ENCODE measurements around the gene ZAP70.

Gene ZAP70

DNA sequence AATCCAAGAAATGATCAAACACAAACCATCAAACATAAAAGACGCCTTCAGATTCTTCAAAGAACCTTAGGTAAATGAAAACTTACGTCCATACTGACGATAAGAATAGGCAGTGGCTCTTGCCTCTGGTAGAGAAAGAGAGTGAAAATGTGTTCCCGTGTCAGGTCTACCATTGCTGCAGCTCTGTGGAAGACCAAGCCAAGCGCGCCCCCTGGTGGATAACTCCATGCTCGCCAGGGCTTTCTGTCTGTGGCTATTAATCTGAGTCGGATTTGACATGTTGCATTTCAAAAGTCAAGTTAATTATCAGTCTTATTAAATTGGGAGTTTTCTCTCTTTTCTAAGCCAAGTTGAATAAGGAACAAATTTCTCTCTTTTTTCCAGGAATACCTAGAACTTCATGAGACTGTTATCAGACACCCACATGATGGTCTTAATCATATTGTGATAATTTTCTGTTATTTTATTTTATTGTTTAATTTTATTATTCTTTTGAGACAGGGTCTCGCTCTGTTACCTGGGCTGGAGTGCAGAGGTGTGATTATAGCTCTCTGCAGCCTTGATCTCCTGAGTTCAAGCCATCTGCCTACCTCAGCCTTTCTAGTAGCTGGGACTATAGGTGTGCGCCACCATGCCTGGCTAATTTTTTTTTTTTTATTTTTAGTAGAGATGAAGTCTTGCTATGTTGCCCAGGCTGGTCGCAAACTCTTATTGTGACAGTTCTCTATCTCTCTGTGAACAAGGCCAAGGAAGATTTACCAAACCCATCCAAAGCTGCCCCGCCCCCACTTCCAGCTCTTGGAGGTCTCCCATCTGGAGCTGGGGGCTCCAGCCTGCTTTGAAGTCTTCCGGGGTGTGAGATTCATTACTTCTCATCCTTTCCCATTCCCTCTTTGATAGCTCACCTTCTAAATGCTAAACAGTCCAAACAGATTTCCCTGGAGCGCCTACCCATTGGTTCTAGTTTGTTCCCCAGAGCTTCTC is 15.8 kb upstream of the ZAP70 start:
- Histone ChIP-seq H3K4me3 (ENCODE audit: control insufficient read depth in 1 of 7, extremely low read depth in 1 of 7, insufficient read depth in 4 of 7, low read depth in 2 of 7, low read length in 6 of 7) (peak overlapping the region in 1 of 7 experiments; percentile 59), H3K36me3 (ENCODE audit: control insufficient read depth in 4 of 4, insufficient read depth in 4 of 4, low read length in 3 of 4) (no peaks in the 10 kb centered on the region), H3K9me3 (ENCODE audit: control extremely low read depth in 1 of 5, control insufficient read depth in 4 of 5, insufficient read depth in 2 of 5, low read depth in 1 of 5, low read length in 4 of 5) (peaks cover 0 to 1% (median 0%) of the 10 kb centered on the region in 5 experiments), H3K27ac (ENCODE audit: insufficient read depth in 1 of 2, low read depth in 1 of 2, low read length in 2 of 2, poor library complexity in 1 of 2, severe bottlenecking in 2 of 2) (no peak overlapping the region), H3K27me3 (replicated peaks in 2 of 5; ENCODE audit: control insufficient read depth in 4 of 5, insufficient read depth in 5 of 5, low read length in 4 of 5) (no peaks in the 10 kb centered on the region), H3K4me1 (ENCODE audit: control extremely low read depth in 1 of 4, control insufficient read depth in 4 of 4, insufficient read depth in 4 of 4, low read length in 3 of 4) (peaks cover 0 to 4% (median under 1%) of the 10 kb centered on the region in 4 experiments)
- 43% methylated on average over 10 of the region's 14 CpGs for WGBS (ENCODE audit: insufficient coverage)
- peak; percentile 83 to 93 (median 88) for DNase-seq
- POLR2A ChIA-PET, result interaction anchor here (0.6 to 2.7 kb wide), 4 partner anchors 16 to 45 kb away, joined by 3 to 10 read pairs (median 4); partner anchors contain the start of gene ACTR1B
- CTCF ChIA-PET, result interaction anchor here (0.7 to 6.5 kb wide), 26 partner anchors 10 to 689 kb away, joined by 3 to 111 read pairs (median 6); partner anchors contain the start of genes ACTR1B, ANKRD36B, C2orf92 and COX5B

DNA sequence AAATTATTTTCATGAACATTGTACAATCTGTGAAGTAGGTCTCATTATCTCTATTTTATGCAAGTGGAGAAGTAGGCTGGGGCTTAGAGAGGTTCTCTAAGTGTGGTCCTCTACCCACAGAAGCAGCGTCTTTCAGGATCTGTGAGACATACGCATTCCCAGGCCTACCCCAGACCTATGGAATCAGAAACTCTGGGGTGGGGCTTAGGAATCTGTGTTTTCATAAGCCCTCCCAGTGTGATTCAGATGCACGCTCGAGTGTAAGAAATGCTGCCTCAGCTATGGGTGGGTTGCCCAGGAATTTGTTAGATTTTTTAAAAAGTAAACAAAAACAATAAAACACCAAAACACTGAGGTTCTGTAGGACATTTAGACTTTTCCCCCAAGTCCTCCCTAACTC is 14.8 kb upstream of the ZAP70 start:
- ChIA-PET CTCF (interaction anchor here (0.9 to 6.5 kb wide), 25 partner anchors 12 to 688 kb away, joined by 3 to 111 read pairs (median 6); partner anchors contain the start of genes ACTR1B, ANKRD36B, COX5B and ZAP70), POLR2A (interaction anchor here (2.7 kb wide), 1 partner anchor 34 kb away, joined by 10 read pairs; the partner anchor contains the start of gene ACTR1B)
- no CpG with 5 or more reads among the region's 4 CpGs for WGBS (ENCODE audit: insufficient coverage)
- H3K27ac ChIP-seq (ENCODE audit: insufficient read depth in 1 of 2, low read depth in 1 of 2, low read length in 2 of 2, poor library complexity in 1 of 2, severe bottlenecking in 2 of 2), result no peak overlapping the region
- no peaks in the 10 kb centered on the region for H3K27me3 ChIP-seq (replicated peaks in 2 of 5; ENCODE audit: control insufficient read depth in 4 of 5, insufficient read depth in 5 of 5, low read length in 4 of 5)
- H3K4me3 ChIP-seq (ENCODE audit: control insufficient read depth in 1 of 7, extremely low read depth in 1 of 7, insufficient read depth in 4 of 7, low read depth in 2 of 7, low read length in 6 of 7), result no peak overlapping the region
- DNase-seq, result no peak
- H3K9me3 ChIP-seq (ENCODE audit: control extremely low read depth in 1 of 5, control insufficient read depth in 4 of 5, insufficient read depth in 2 of 5, low read depth in 1 of 5, low read length in 4 of 5), result peaks cover 0 to under 1% (median 0%) of the 10 kb centered on the region in 5 experiments
- H3K36me3 ChIP-seq (ENCODE audit: control insufficient read depth in 4 of 4, insufficient read depth in 4 of 4, low read length in 3 of 4), result no peaks in the 10 kb centered on the region
- H3K4me1 ChIP-seq (ENCODE audit: control extremely low read depth in 1 of 4, control insufficient read depth in 4 of 4, insufficient read depth in 4 of 4, low read length in 3 of 4), result peaks cover 0 to 4% (median under 1%) of the 10 kb centered on the region in 4 experiments

DNA sequence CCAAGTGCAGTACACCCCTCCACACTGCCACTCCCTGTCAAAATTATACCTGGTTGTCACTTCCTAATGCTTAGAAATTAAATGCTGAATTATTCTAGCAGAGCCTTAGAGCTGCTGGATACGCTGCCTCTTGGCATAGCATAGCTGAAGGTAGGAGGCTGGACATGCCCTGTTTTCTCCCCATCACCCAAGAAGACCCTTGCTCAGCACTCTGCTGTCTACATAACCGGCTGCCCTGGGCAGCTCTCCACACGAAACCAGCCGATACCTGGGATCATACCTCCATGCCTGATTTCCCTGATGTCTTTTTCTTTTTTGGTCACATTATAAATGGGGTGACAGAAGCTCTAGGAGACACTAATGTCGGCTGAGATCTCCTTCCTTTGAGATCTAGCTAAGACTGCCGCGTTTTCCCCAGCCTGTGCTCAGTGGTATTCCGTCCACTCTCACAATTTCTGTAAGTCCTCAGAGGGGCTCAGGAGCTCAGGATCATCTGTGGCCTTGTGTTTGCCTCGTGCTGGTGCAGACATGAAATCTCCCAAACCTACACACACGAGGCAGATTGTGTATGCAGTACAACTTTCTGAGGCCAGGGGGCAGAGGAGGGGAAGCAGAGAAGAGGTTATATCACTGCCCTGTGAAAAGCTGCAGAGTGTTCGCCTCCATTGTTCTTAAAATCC is 13.5 kb upstream of the ZAP70 start:
- DNase-seq, result peak; percentile 65 to 83 (median 77)
- POLR2A ChIA-PET, result interaction anchor here (0.7 to 0.8 kb wide), 2 partner anchors 36 to 1434 kb away, joined by 3 read pairs; partner anchors contain the start of genes ACTR1B and CIAO1
- 81% methylated on average over 9 of the region's 11 CpGs for WGBS (ENCODE audit: insufficient coverage)

GRCh38 chr2:97701186-97701585 is 12.2 kb upstream of the ZAP70 start:
- Histone ChIP-seq H3K9me3 (ENCODE audit: control extremely low read depth in 1 of 5, control insufficient read depth in 4 of 5, insufficient read depth in 2 of 5, low read depth in 1 of 5, low read length in 4 of 5) (no peaks in the 10 kb centered on the region), H3K27me3 (replicated peaks in 2 of 5; ENCODE audit: control insufficient read depth in 4 of 5, insufficient read depth in 5 of 5, low read length in 4 of 5) (no peaks in the 10 kb centered on the region), H3K36me3 (ENCODE audit: control insufficient read depth in 4 of 4, insufficient read depth in 4 of 4, low read length in 3 of 4) (no peaks in the 10 kb centered on the region), H3K4me3 (ENCODE audit: control insufficient read depth in 1 of 7, extremely low read depth in 1 of 7, insufficient read depth in 4 of 7, low read depth in 2 of 7, low read length in 6 of 7) (no peak overlapping the region), H3K4me1 (ENCODE audit: control extremely low read depth in 1 of 4, control insufficient read depth in 4 of 4, insufficient read depth in 4 of 4, low read length in 3 of 4) (peaks cover 0 to 4% (median under 1%) of the 10 kb centered on the region in 4 experiments), H3K27ac (ENCODE audit: insufficient read depth in 1 of 2, low read depth in 1 of 2, low read length in 2 of 2, poor library complexity in 1 of 2, severe bottlenecking in 2 of 2) (no peak overlapping the region)
- ChIA-PET POLR2A (no interaction called here), CTCF (interaction anchor here (0.6 to 6.5 kb wide), 6 partner anchors 11 to 66 kb away, joined by 3 to 108 read pairs (median 4); partner anchors contain the start of genes ACTR1B and ZAP70)
- 75% methylated on average over 12 of the region's 13 CpGs for WGBS (ENCODE audit: insufficient coverage)
- no peak for DNase-seq

More for the DNA sequence above, 13.5 kb upstream of the ZAP70 start:
- H3K9me3 ChIP-seq (ENCODE audit: control extremely low read depth in 1 of 5, control insufficient read depth in 4 of 5, insufficient read depth in 2 of 5, low read depth in 1 of 5, low read length in 4 of 5), result no peaks in the 10 kb centered on the region
- no peaks in the 10 kb centered on the region for H3K36me3 ChIP-seq (ENCODE audit: control insufficient read depth in 4 of 4, insufficient read depth in 4 of 4, low read length in 3 of 4)
- peaks cover 0 to 4% (median under 1%) of the 10 kb centered on the region in 4 experiments for H3K4me1 ChIP-seq (ENCODE audit: control extremely low read depth in 1 of 4, control insufficient read depth in 4 of 4, insufficient read depth in 4 of 4, low read length in 3 of 4)
- H3K4me3 ChIP-seq (ENCODE audit: control insufficient read depth in 1 of 7, extremely low read depth in 1 of 7, insufficient read depth in 4 of 7, low read depth in 2 of 7, low read length in 6 of 7), result no peak overlapping the region
- H3K27ac ChIP-seq (ENCODE audit: insufficient read depth in 1 of 2, low read depth in 1 of 2, low read length in 2 of 2, poor library complexity in 1 of 2, severe bottlenecking in 2 of 2), result no peak overlapping the region
- CTCF ChIA-PET, result interaction anchor here (0.8 to 6.5 kb wide), 22 partner anchors 9 to 687 kb away, joined by 3 to 111 read pairs (median 6); partner anchors contain the start of genes ACTR1B, ANKRD36B, COX5B and ZAP70
- H3K27me3 ChIP-seq (replicated peaks in 2 of 5; ENCODE audit: control insufficient read depth in 4 of 5, insufficient read depth in 5 of 5, low read length in 4 of 5), result no peaks in the 10 kb centered on the region

DNA sequence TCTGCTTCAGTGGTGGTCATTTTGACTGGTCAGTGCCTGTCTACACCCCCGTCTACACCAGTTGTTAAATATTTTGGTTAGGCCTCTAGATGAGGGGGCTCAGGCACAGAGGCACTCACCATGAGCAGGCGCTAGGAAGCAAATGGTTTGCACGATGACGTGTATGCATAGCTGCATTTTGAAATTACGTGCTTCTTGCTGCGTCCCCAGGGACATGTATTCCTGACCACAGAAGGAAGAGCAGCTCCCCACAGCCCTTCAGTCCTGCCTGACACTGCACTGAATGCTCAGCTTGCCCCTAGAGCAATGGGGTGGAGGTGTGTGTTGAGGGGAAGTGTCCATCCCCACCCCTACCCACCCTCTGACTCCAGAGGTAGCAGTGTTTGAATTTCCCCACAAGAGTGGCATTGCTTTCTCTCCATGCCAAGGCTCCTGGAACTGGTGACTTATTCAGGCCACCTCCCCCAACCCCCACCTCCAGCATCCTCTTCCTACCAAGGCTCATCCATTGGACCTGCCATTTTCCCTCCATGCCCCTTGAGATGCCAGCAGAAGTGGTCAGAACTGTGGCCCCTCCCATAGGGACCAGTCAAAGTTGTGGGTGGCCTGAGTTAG is 11.4 kb upstream of the ZAP70 start:
- 98% methylated on average over 6 of the region's 6 CpGs for WGBS (ENCODE audit: insufficient coverage)
- POLR2A ChIA-PET, result no interaction called here
- Histone ChIP-seq H3K9me3 (ENCODE audit: control extremely low read depth in 1 of 5, control insufficient read depth in 4 of 5, insufficient read depth in 2 of 5, low read depth in 1 of 5, low read length in 4 of 5) (no peaks in the 10 kb centered on the region), H3K4me3 (ENCODE audit: control insufficient read depth in 1 of 7, extremely low read depth in 1 of 7, insufficient read depth in 4 of 7, low read depth in 2 of 7, low read length in 6 of 7) (no peak overlapping the region), H3K36me3 (ENCODE audit: control insufficient read depth in 4 of 4, insufficient read depth in 4 of 4, low read length in 3 of 4) (no peaks in the 10 kb centered on the region), H3K4me1 (ENCODE audit: control extremely low read depth in 1 of 4, control insufficient read depth in 4 of 4, insufficient read depth in 4 of 4, low read length in 3 of 4) (peaks cover 0 to 2% (median under 1%) of the 10 kb centered on the region in 4 experiments), H3K27ac (ENCODE audit: insufficient read depth in 1 of 2, low read depth in 1 of 2, low read length in 2 of 2, poor library complexity in 1 of 2, severe bottlenecking in 2 of 2) (no peak overlapping the region), H3K27me3 (replicated peaks in 2 of 5; ENCODE audit: control insufficient read depth in 4 of 5, insufficient read depth in 5 of 5, low read length in 4 of 5) (no peaks in the 10 kb centered on the region)
- no peak for DNase-seq
- CTCF ChIA-PET, result interaction anchor here (0.6 to 6.5 kb wide), 6 partner anchors 10 to 51 kb away, joined by 3 to 108 read pairs (median 3); partner anchors contain the start of genes ACTR1B and ZAP70

DNA sequence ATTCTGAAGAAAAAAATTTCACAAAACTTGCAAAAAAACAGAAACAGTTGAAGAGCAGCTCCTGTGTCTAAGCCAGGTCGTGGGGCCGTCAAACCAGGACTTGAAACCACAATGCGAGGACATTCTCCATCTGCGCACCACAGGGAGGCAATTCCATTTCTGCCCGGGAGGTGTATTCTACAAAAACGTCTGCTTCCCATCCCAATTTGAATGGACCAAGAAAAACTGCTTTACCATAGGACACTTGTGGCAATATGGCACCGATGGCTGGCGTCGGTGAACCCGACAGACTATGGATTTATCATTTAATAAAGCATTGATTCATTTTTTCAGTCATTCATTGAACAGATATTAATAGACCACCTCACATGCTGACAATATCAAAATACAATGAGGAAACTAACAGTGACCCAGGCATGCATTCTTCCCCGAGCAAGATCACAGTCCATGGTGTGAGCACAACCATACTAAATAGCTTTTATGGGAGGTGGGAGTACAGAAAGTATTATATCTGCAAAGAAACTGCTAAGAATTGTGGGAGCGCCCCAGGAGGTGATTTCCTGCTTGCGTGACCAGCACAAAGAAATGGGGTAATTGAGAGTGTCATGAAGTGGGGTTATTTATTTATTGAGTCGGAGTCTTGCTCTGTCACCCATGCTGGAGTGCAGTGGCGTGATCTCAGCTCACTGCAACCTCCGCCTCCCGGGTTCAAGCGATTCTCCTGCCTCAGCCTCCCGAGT is 10.5 kb upstream of the ZAP70 start:
- Histone ChIP-seq H3K36me3 (ENCODE audit: control insufficient read depth in 4 of 4, insufficient read depth in 4 of 4, low read length in 3 of 4) (no peaks in the 10 kb centered on the region), H3K27me3 (replicated peaks in 2 of 5; ENCODE audit: control insufficient read depth in 4 of 5, insufficient read depth in 5 of 5, low read length in 4 of 5) (no peaks in the 10 kb centered on the region), H3K27ac (ENCODE audit: insufficient read depth in 1 of 2, low read depth in 1 of 2, low read length in 2 of 2, poor library complexity in 1 of 2, severe bottlenecking in 2 of 2) (no peak overlapping the region), H3K4me1 (ENCODE audit: control extremely low read depth in 1 of 4, control insufficient read depth in 4 of 4, insufficient read depth in 4 of 4, low read length in 3 of 4) (peaks cover 0 to 2% (median 0%) of the 10 kb centered on the region in 4 experiments), H3K4me3 (ENCODE audit: control insufficient read depth in 1 of 7, extremely low read depth in 1 of 7, insufficient read depth in 4 of 7, low read depth in 2 of 7, low read length in 6 of 7) (no peak overlapping the region), H3K9me3 (ENCODE audit: control extremely low read depth in 1 of 5, control insufficient read depth in 4 of 5, insufficient read depth in 2 of 5, low read depth in 1 of 5, low read length in 4 of 5) (no peaks in the 10 kb centered on the region)
- ChIA-PET CTCF (interaction anchor here (0.7 to 1.5 kb wide), 5 partner anchors 15 to 112 kb away, joined by 3 to 5 read pairs (median 3); no protein-coding TSS in a partner anchor), POLR2A (no interaction called here)
- DNase-seq, result no peak
- 98% methylated on average over 8 of the region's 19 CpGs for WGBS (ENCODE audit: insufficient coverage)

All from common myeloid progenitor, CD34-positive (primary cell).